GM10266 (cell line): ENCODE results near the gene VN1R5.
"Not testable (repeated sequence)": the region's sequence is repeated elsewhere in the genome, so short reads cannot be mapped to it uniquely, and the experiment has no call there.

Experiments
- DNase-seq: peaks from one replicate; pipeline ENCODE4 v3.0.0; 2012; ENCODE audit errors: extremely low spot score
- TF ChIP-seq, protein P1 (sequence below): IDR thresholded peaks from 2 replicates; pipeline ENCODE4 v1.5.1; 2012; ENCODE audit warnings: mild to moderate bottlenecking, low read depth; ENCODE audit not compliant: control insufficient read depth, insufficient read depth; ENCODE audit errors: missing control alignments

Gene VN1R5

DNA sequence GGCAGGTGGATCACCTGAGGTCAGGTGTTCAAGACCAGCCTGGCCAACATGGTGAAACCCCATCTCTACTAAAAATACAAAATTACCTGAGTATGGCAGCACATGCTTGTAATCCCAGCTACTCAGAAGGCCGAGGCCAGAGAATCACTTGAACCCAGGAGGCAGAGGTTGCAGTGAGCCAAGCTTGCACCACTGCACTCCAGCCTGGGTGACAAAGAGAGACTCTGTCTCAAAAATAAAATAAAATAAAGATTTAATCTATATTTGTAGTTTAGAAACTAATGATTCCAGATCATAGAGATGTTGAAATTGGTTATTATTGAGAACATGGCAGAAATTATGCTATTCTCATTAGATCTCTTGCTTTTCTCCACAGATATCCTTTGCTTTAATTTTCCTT, at the start of gene VN1R5:
TSS of gene VN1R5 (plus strand) at position 301 of the 400 bp plus-strand sequence.
- DNase-seq = not testable (repeated sequence)

DNA sequence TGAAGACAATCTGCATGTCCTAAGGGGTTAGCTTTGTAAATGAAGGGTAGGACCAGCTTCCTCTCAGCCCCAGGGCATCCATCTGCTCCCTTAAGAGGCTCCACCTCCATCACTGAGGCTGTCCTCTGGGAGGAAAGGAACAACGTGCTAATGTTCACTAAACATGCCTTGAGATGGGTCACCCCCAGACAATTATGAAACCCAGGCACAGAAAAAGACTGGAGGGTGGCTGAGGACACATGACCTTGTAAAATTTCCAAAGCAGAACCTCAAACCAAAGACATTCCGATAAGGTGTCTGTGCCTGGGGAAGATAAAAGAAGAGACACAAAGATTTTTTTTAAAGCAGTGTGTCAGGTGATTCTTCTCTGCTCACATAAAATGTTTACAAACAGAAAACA, 46.5 kb upstream of the VN1R5 start:
- DNase-seq = no peak
- TF ChIP-seq, protein P1, sequence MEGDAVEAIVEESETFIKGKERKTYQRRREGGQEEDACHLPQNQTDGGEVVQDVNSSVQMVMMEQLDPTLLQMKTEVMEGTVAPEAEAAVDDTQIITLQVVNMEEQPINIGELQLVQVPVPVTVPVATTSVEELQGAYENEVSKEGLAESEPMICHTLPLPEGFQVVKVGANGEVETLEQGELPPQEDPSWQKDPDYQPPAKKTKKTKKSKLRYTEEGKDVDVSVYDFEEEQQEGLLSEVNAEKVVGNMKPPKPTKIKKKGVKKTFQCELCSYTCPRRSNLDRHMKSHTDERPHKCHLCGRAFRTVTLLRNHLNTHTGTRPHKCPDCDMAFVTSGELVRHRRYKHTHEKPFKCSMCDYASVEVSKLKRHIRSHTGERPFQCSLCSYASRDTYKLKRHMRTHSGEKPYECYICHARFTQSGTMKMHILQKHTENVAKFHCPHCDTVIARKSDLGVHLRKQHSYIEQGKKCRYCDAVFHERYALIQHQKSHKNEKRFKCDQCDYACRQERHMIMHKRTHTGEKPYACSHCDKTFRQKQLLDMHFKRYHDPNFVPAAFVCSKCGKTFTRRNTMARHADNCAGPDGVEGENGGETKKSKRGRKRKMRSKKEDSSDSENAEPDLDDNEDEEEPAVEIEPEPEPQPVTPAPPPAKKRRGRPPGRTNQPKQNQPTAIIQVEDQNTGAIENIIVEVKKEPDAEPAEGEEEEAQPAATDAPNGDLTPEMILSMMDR = no peak

DNA sequence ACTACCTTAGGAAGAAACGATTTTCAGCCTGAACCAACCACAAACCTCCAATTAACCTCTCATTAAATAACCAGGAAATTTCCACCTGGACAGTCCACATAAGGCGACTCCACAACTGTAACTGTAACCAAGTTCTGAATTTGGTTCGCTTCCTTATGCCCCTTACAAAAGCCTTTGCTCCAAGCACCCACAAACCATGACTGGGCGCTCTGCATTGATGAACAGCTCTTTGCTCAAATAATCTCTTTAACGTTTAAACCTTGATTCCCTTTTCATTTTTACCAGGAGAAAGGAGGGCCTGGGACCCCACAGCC, 45.9 kb upstream of the VN1R5 start:
- TF ChIP-seq, protein P1 = no peak

DNA sequence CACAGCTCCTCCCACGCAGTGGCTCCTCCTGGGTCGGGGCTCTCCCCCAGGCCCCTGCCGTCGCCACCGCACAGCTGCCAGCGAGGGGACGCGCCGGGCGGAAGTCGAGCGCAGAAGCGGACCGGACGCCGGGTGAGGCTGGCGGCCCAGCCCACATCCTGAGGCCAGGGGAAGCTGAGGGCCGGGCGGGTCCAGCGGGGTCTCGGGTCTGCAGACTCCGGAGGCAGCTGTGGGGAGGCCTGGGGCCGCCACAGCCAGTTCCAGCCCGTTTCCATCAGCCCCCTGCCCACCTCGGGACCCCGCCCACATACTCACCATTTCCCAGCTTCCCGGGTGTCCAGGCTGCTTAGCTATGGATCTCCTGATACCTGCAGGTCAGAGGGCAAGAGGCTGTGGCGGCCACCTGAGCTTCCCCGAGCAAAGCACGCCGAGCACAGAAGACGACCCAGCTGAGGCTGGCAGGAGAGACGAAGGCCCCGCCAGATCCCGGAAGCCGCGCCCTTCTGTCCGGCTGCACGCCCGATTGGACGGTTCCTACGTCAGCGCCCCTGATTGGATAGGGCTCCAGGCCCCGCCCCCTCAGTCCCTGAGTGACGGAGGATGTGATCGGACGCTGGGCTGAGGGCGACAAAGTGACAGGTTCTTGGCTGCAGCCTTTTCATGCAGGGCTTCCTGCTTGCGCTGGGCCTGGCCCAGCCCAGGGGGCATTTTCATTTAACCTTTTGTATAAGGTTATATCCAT, 45.3 kb upstream of the VN1R5 start:
- DNase-seq = peak; percentile 95
- TF ChIP-seq, protein P1 = no peak

More for the DNA sequence above, 45.9 kb upstream of the VN1R5 start:
- DNase-seq = no peak

DNA sequence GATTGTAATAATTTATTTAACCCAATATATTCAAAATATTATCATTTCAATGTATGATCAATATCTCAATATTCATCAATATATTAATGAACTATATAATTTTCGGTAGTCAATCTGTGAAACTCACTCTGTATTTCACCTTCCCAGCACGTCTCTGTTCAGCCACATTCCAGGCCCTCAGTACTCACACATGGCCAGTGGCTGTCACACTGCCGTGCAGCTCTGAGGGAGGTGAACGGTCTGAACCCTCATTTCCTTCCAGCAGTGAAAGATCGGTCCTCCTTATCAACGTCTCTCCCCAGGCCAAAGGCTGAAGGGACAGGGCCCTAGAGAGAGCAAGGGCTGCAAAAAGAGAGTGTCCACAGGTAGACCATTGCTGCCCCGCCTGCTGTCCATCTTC, 44.5 kb upstream of the VN1R5 start:
- DNase-seq = no peak
- TF ChIP-seq, protein P1 = no peak

DNA sequence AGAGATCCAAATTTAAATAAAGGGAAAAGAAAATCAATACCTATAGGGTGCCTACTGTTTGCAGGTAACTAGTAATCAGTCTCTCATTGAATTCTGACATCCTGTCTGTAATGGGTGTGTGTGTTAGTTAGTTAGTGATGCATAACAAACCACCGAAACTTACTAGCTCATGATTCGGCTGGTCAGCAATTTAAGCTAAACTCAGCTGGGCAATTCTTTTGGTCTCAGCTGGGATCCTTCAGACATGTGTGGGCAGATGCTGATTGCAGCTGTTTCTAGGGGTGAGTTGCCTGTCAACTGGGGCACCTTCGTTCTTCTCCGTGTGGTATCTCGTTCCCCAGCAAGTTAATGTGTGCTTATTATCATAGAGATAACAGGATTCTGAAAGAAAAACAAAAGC, 43.9 kb upstream of the VN1R5 start:
- peak; percentile 67 for DNase-seq
- TF ChIP-seq, protein P1 = no peak

DNA sequence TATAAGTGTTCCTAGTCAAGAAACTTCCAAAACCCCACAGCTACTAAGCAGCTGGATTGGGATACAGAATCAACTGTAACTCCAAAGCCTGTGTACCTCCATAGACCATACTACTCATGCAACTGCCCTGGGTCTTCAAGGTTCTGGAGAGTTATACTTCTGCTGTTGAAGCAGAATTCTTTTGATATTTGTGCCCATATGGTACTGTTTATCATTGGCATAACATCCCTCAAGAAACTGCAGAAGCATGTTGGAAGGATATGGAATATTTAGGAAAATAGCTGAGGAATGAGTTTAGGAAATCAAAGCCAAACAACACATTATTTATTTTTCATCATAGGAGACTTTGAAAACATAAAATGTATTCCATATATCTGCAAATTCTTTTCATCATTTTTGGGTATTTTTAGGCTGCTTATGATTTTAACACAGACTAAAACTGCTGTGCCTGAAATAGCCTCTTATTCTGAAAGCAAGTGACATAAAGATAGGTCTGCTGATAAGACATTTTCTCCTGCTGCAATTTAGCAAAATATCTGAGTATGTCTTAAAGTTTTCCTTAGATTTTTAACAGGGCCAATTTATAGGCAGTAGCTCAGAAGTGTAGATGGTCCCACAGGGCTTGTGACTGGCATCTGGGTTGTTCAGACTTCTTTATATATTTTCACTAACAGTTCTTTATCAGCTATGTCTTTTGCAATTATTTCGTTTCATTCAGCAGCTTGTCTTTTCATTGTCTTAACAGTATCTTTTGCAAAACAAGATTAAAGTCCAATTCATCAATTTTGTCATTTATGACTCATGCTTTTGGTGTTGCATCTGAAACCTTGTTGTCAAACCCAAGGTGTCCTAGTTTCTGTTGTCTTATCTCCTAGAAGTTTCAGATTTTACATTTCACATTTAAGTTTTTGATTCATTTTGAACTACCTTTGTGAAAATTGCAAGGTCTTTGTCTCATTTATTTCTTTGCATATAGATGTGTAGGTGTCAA, 43.0 kb upstream of the VN1R5 start:
- TF ChIP-seq, protein P1 = no peak
- DNase-seq = no peak
